CMK (cell line): ENCODE measurements around the gene FRAT2.

Source experiments
- DNase-seq: peaks from one replicate; pipeline ENCODE4 v3.0.0-alpha.2; 2010; ENCODE audit warnings: low read depth

Gene FRAT2

GRCh38 chr10:97325754-97326153 lies 8.8 kb downstream of the FRAT2 start:
- no peak for DNase-seq

GRCh38 chr10:97323501-97323900 lies 11.0 kb downstream of the FRAT2 start:
- DNase-seq: no peak

GRCh38 chr10:97321804-97322190 lies 12.7 kb downstream of the FRAT2 start:
- DNase-seq: no peak

- DNase-seq: no peak
Measured at GRCh38 chr10:97321032-97321803, 13.3 kb downstream of the FRAT2 start.

- no peak for DNase-seq
Measured at GRCh38 chr10:97320480-97321031, 14.0 kb downstream of the FRAT2 start.

- peak; percentile 59 for DNase-seq
Measured at GRCh38 chr10:97319671-97320479, 14.7 kb downstream of the FRAT2 start.

GRCh38 chr10:97318772-97319651 lies 15.5 kb downstream of the FRAT2 start, which contains the start of gene FRAT1:
TSS of gene FRAT1 (plus strand) at chr10:97319271. CDS start at chr10:97319454, 183 bp downstream.
- DNase-seq: peak; percentile 63

- DNase-seq: no peak
Measured at GRCh38 chr10:97314671-97315070, 19.9 kb downstream of the FRAT2 start.

GRCh38 chr10:97312897-97313296 lies 21.6 kb downstream of the FRAT2 start:
- DNase-seq: no peak

GRCh38 chr10:97311111-97311626 lies 23.4 kb downstream of the FRAT2 start:
- no peak for DNase-seq

- DNase-seq: no peak
Measured at GRCh38 chr10:97307866-97308780, 26.4 kb downstream of the FRAT2 start.

- no peak for DNase-seq
Measured at GRCh38 chr10:97307441-97307840, 27.1 kb downstream of the FRAT2 start.

GRCh38 chr10:97302088-97302791 lies 32.3 kb downstream of the FRAT2 start:
- DNase-seq: no peak

- DNase-seq: no peak
Measured at GRCh38 chr10:97300980-97301379, 33.5 kb downstream of the FRAT2 start.

GRCh38 chr10:97298223-97298571 lies 36.3 kb downstream of the FRAT2 start:
- DNase-seq: no peak

- DNase-seq: no peak
Measured at GRCh38 chr10:97297556-97298222, 36.8 kb downstream of the FRAT2 start.

- DNase-seq: no peak
Measured at GRCh38 chr10:97292862-97293198, 41.7 kb downstream of the FRAT2 start.

GRCh38 chr10:97292097-97292861 lies 42.2 kb downstream of the FRAT2 start, which contains the start of gene ARHGAP19:
TSS of gene ARHGAP19 (minus strand) at chr10:97292637. CDS start at chr10:97292627, 10 bp downstream.
- DNase-seq: peak; percentile 95
